AG04450 (cell line): ENCODE data around the gene MICOS13. TPM values are rescaled to one million over a fixed set of nuclear protein-coding genes. Genes with fewer than 3 reads are reported as not detected.

ENCODE experiments used
- CTCF ChIA-PET: fragments of 300-600, 350-600 bp; formaldehyde crosslinking; extraction: SDS; loops from one replicate; lab custom pipeline; 2022; ENCODE audit warnings: antibody characterized with exemption, inconsistent platforms; lab: Charles Lee
- POLR2A ChIA-PET: fragments of 350-600 bp; formaldehyde crosslinking; extraction: SDS; loops from one replicate; lab custom pipeline; 2021; ENCODE audit warnings: antibody characterized with exemption, inconsistent platforms; lab: Yijun Ruan, JAX
- DNase-seq: peaks from one replicate; pipeline ENCODE4 v3.0.0-alpha.2; 2011; ENCODE audit warnings: low read depth, low spot score
- H3K27ac ChIP-seq: one replicate; pipeline ENCODE4 v1.5.1; 2012; ENCODE audit warnings: low read depth, low read length, control low read depth
- H3K27me3 ChIP-seq: one replicate; pipeline ENCODE4 v1.6.0; 2012; ENCODE audit warnings: low read length; ENCODE audit not compliant: control insufficient read depth, insufficient read depth
- H3K4me3 ChIP-seq: 2 replicates; pipeline ENCODE4 v1.5.1; 2011; ENCODE audit warnings: mild to moderate bottlenecking, low read depth, low read length, control low read depth
- H3K9me3 ChIP-seq: 2 replicates; pipeline ENCODE4 v1.5.1; 2012; ENCODE audit warnings: low read length; ENCODE audit not compliant: control insufficient read depth, insufficient read depth
- polyA plus RNA-seq: library from polyadenylated mRNA; depleted of rRNA; stranded (reverse); fragments of >200 nt; gene quantifications from 2 replicates; pipeline ENCODE4 v1.2.3, GENCODE V29; 2011
- TF ChIP-seq, protein P1 (sequence below): IDR thresholded peaks from 2 replicates; pipeline ENCODE4 v1.5.1; 2011; ENCODE audit warnings: low read depth, low read length, control low read depth, inconsistent platforms

MICOS13 gene
- polyA plus RNA-seq, 1 experiment = 25.2 TPM

- Histone ChIP-seq H3K27me3 (no peaks in the 10 kb centered on the region), H3K4me3 (no peak overlapping the region), H3K27ac (no peak overlapping the region), H3K9me3 (no peaks in the 10 kb centered on the region)
- CTCF ChIA-PET = no interaction called here
- DNase-seq = no peak
- TF ChIP-seq, protein P1, sequence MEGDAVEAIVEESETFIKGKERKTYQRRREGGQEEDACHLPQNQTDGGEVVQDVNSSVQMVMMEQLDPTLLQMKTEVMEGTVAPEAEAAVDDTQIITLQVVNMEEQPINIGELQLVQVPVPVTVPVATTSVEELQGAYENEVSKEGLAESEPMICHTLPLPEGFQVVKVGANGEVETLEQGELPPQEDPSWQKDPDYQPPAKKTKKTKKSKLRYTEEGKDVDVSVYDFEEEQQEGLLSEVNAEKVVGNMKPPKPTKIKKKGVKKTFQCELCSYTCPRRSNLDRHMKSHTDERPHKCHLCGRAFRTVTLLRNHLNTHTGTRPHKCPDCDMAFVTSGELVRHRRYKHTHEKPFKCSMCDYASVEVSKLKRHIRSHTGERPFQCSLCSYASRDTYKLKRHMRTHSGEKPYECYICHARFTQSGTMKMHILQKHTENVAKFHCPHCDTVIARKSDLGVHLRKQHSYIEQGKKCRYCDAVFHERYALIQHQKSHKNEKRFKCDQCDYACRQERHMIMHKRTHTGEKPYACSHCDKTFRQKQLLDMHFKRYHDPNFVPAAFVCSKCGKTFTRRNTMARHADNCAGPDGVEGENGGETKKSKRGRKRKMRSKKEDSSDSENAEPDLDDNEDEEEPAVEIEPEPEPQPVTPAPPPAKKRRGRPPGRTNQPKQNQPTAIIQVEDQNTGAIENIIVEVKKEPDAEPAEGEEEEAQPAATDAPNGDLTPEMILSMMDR = no peak
- POLR2A ChIA-PET = interaction anchor here (0.7 kb wide), 2 partner anchors 9 to 20 kb away, joined by 5 to 7 read pairs; no protein-coding TSS in a partner anchor
Measured at GRCh38 chr19:5655412-5655811, 24.9 kb downstream of the MICOS13 start.

DNA sequence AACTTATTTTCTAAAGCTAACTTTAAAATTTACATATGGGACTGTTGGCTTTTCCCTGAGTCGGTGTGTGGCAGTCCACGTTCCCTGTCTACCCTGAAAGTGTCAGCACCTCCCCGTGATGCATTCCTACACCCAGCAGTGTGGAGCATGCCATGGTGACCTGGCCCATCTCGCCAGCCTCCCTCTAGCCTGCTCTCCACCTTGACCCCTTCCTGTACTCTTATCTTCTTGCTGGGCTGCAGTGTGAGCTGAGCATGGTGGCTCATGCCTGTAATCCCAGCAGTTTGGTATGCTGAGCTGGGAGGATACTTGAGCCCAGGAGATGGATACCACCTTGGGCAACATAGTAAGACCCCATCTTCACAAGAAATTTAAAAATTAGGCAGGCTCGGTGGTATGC lies 25.4 kb downstream of the MICOS13 start:
- DNase-seq = no peak
- Histone ChIP-seq H3K27ac (no peak overlapping the region), H3K4me3 (no peak overlapping the region), H3K9me3 (no peaks in the 10 kb centered on the region), H3K27me3 (no peaks in the 10 kb centered on the region)
- CTCF ChIA-PET = no interaction called here
- POLR2A ChIA-PET = interaction anchor here (0.7 kb wide), 1 partner anchor 9 kb away, joined by 7 read pairs; no protein-coding TSS in a partner anchor
- TF ChIP-seq, protein P1 = no peak

- TF ChIP-seq, protein P1 = no peak
- Histone ChIP-seq H3K4me3 (no peak overlapping the region), H3K9me3 (no peaks in the 10 kb centered on the region), H3K27me3 (no peaks in the 10 kb centered on the region), H3K27ac (no peak overlapping the region)
- DNase-seq = no peak
- ChIA-PET POLR2A (no interaction called here), CTCF (no interaction called here)
Measured at GRCh38 chr19:5652261-5652660, 28.1 kb downstream of the MICOS13 start.

GRCh38 chr19:5651361-5651760 lies 29.0 kb downstream of the MICOS13 start:
- Histone ChIP-seq H3K4me3 (no peak overlapping the region), H3K27me3 (no peaks in the 10 kb centered on the region), H3K27ac (no peak overlapping the region), H3K9me3 (no peaks in the 10 kb centered on the region)
- POLR2A ChIA-PET = no interaction called here
- TF ChIP-seq, protein P1 = peak; percentile 9; the same call in 1 of the 2 replicates
- no peak for DNase-seq
- CTCF ChIA-PET = no interaction called here

- TF ChIP-seq, protein P1 = no peak
- H3K27ac ChIP-seq = no peak overlapping the region
- ChIA-PET POLR2A (no interaction called here), CTCF (no interaction called here)
- no peak for DNase-seq
- H3K9me3 ChIP-seq = no peaks in the 10 kb centered on the region
- no peak overlapping the region for H3K4me3 ChIP-seq
- H3K27me3 ChIP-seq = no peaks in the 10 kb centered on the region
Measured at GRCh38 chr19:5648464-5648863, 31.9 kb downstream of the MICOS13 start.
